Chondrocyte (in vitro differentiated cells): ENCODE measurements around the gene EHMT1. TPM values are rescaled to one million over a fixed set of nuclear protein-coding genes. Genes with fewer than 3 reads are reported as not detected.

Experiments
- DNase-seq: peaks from one replicate; pipeline ENCODE4 v3.0.0; 2021; ENCODE audit warnings: mixed read lengths, low spot score
- H3K27ac Mint-ChIP-seq: one replicate; pipeline ENCODE4 v1.8.0; 2021; ENCODE audit warnings: mild to moderate bottlenecking, moderate library complexity, mixed read lengths; ENCODE audit not compliant: unreplicated experiment
- H3K27me3 Mint-ChIP-seq: 2 replicates; pipeline ENCODE4 v1.8.0; 2021; ENCODE audit warnings: low read depth, mixed read lengths
- H3K36me3 Mint-ChIP-seq: 2 replicates; pipeline ENCODE4 v1.8.0; 2021; ENCODE audit warnings: low read depth, mixed read lengths
- H3K4me1 Mint-ChIP-seq: 2 replicates; pipeline ENCODE4 v1.8.0; 2021; ENCODE audit warnings: low read depth, mild to moderate bottlenecking, mixed read lengths
- H3K4me3 Mint-ChIP-seq: one replicate; pipeline ENCODE4 v1.8.0; 2021; ENCODE audit warnings: mild to moderate bottlenecking, moderate library complexity, mixed read lengths; ENCODE audit not compliant: unreplicated experiment
- H3K9me3 Mint-ChIP-seq: 2 replicates; pipeline ENCODE4 v1.8.0; 2021; ENCODE audit warnings: low read depth, mixed read lengths
- CTCF ChIP-seq: fragments of 200-600 bp; sonication (generic); IDR thresholded peaks from 2 replicates; pipeline ENCODE4 v1.5.0; 2021; ENCODE audit warnings: antibody characterized with exemption, mild to moderate bottlenecking, moderate library complexity
- total RNA-seq: library from RNA; stranded (reverse); gene quantifications from 3 replicates; pipeline ENCODE4 v1.2.1, GENCODE V29; 2021

Gene EHMT1
- total RNA-seq, 1 donor from 2014 or later: 61.0 TPM

DNA sequence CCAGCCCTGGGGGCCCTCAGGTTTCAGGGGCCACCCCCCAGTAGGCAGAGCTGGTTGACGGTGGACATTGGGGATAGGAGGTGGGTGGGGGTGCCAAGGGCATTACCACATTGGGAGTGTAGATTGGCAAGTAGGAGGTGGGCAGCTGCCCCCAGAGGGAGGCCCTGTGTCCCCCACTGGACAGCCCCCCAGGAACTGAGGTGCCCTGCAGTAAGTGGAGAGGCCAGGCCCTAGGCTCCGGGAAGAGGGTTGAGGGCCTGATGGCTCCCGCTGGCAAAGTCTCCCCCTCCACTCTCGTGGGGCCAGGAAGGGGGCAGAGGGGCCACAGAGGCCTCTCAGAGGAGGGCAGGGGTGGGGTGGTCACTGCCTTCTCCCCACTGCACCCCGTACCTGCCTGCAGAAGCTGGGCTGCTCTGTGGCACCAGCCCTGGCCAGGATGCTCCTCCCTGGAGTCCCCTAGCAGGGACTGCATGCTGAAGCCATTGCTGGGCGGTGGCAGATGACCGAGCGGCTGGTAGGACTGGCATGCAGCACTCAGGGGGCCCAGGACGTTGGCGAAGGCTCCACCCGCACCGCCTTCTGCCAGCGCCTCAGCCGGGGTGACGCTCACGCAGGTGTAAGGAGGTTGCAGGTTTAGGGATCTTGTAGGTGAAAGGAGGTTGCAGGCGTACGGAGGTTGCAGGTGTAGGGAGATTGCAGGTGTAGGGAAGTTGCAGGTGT lies 169.1 kb downstream of the EHMT1 start:
- Mint-ChIP-seq H3K36me3 (peaks cover 28% of the 10 kb centered on the region), H3K4me1 (peaks cover 9% of the 10 kb centered on the region)

DNA sequence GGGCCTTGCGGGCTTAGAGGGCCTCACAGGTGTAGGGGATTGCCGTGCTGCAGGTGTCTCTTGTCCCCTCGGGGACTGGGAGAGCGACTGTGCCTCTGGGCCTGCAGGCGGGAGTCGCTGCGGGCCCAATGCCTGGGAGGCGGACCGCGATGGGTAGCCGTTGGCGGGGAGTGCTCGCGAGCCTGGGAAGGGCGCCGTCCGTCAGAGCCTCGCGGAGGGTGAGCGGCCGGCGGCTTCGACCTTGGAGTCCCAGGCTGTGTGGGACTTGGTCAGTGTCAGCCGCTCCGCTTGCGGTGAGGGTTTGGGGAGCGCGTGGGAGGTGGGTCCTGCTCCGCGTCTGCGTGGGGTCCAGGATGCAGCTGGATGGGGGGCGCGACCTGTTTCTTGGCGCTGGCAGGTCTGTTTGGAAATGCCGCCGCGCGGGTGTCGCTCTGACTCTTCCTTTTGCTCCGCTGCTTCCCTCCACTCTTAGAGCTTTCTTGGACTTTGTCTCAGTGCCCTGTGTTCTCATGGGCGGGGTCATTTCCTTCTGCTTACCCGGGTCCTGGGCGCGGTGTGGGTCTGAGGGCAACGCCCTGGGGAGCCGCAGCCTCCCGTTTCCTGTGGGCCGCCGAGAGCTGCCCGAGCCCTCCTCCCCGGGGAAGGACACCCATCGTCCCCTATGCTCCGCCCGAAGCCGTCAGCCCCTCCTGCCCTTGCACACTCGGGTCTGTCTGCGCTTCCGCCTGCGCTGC lies 169.9 kb downstream of the EHMT1 start:
- peaks cover 32% of the 10 kb centered on the region for H3K36me3 Mint-ChIP-seq
- no peaks in the 10 kb centered on the region for H3K9me3 Mint-ChIP-seq
- H3K27me3 Mint-ChIP-seq: no peaks in the 10 kb centered on the region
- H3K27ac Mint-ChIP-seq: no peak overlapping the region
- TF ChIP-seq CTCF: no peak
- H3K4me1 Mint-ChIP-seq: peaks cover 9% of the 10 kb centered on the region
- DNase-seq: peak; percentile 86
- H3K4me3 Mint-ChIP-seq: no peak overlapping the region

More for the DNA sequence above, 169.1 kb downstream of the EHMT1 start:
- Mint-ChIP-seq H3K27ac (peak overlapping the region; percentile 66), H3K4me3 (no peak overlapping the region), H3K9me3 (no peaks in the 10 kb centered on the region), H3K27me3 (no peaks in the 10 kb centered on the region)
- peak; percentile 86 for DNase-seq
- no peak for TF ChIP-seq CTCF

GRCh38 chr9:137789295-137789895 lies 170.6 kb downstream of the EHMT1 start:
- Mint-ChIP-seq H3K36me3 (peaks cover 31% of the 10 kb centered on the region), H3K27me3 (no peaks in the 10 kb centered on the region), H3K4me3 (no peak overlapping the region), H3K9me3 (no peaks in the 10 kb centered on the region), H3K27ac (peak overlapping the region; percentile 27), H3K4me1 (peaks cover 9% of the 10 kb centered on the region)
- peak; percentile 32 for DNase-seq
- no peak for TF ChIP-seq CTCF

DNA sequence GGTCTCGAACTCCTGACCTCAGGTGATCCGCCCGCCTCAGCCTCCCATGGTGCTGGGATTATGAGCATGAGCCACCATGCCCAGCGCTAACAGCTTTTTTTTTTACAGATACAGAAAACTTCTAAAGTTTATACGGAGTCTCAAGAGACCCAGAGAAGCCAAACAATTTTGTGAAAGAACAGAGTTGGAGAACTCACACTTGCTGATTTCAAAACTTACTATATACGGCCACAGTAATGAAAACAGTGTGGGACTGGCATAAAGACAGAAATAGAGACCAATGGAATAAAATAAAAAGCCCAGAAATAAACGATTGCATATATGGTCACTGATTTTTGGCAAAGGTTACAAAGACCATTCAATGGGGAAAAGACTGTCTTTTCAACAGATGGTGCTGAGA lies 173.1 kb downstream of the EHMT1 start:
- TF ChIP-seq CTCF: no peak
- H3K4me3 Mint-ChIP-seq: no peak overlapping the region
- no peaks in the 10 kb centered on the region for H3K9me3 Mint-ChIP-seq
- peaks cover 41% of the 10 kb centered on the region for H3K36me3 Mint-ChIP-seq
- H3K27ac Mint-ChIP-seq: no peak overlapping the region
- no peaks in the 10 kb centered on the region for H3K27me3 Mint-ChIP-seq
- DNase-seq: no peak
- peaks cover 4% of the 10 kb centered on the region for H3K4me1 Mint-ChIP-seq

DNA sequence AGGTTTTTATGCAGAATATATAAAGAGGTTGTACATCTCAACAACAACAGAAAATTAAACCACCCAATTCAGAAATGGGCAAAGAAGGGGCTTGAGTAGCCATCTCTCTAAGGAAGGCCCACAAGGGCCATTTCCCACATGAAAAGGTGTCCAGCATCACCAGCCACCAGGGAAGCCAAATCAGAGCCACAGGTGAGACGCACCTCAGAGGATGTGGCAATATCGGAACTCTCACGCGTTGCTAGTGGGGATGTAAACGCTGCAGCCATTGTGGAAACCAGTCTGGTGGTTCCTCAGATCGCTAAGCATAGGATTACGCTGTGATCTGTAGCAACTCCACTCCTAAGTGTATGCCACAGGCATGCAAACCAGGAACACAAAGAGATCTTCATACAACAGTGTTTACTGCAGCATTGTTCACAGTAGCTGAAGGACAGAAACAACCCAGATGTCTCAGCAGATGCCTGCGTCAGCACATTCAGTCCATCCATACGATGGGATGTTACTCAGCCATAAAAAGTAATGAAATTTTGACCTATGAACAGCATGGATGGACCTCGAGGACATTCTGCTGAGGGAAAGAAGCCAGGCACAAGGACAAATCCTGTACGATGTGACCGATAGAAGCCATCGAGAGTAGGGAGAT lies 174.5 kb downstream of the EHMT1 start:
- peaks cover 40% of the 10 kb centered on the region for H3K36me3 Mint-ChIP-seq
- H3K4me3 Mint-ChIP-seq: no peak overlapping the region
- TF ChIP-seq CTCF: no peak
- peaks cover under 1% of the 10 kb centered on the region for H3K4me1 Mint-ChIP-seq
- no peaks in the 10 kb centered on the region for H3K9me3 Mint-ChIP-seq
- H3K27me3 Mint-ChIP-seq: no peaks in the 10 kb centered on the region
- peak; percentile 18 for DNase-seq
- no peak overlapping the region for H3K27ac Mint-ChIP-seq
